Mesendoderm (in vitro differentiated cells): ENCODE results near the gene RNF207.

Source experiments
- DNase-seq: peaks from one replicate; pipeline ENCODE4 v3.0.0; 2013
- H2AK5ac ChIP-seq: 2 replicates; pipeline ENCODE4 v1.6.1; 2013; ENCODE audit warnings: low read length, inconsistent platforms
- H2BK120ac ChIP-seq: 2 replicates; pipeline ENCODE4 v1.6.1; 2013; ENCODE audit warnings: low read depth, mild to moderate bottlenecking, low read length, moderate library complexity, mixed read lengths
- H2BK15ac ChIP-seq: replicated peaks from 2 replicates; pipeline ENCODE4 v1.6.1; 2013; ENCODE audit warnings: low read depth, mild to moderate bottlenecking, moderate library complexity
- H2BK5ac ChIP-seq: 2 replicates; pipeline ENCODE4 v1.6.1; 2013; ENCODE audit warnings: low read length, inconsistent platforms
- H3K18ac ChIP-seq: 2 replicates; pipeline ENCODE4 v1.6.1; 2013; ENCODE audit warnings: mild to moderate bottlenecking, low read length, mixed read lengths
- H3K23ac ChIP-seq: one replicate; pipeline ENCODE4 v1.6.1; 2013; ENCODE audit warnings: low read length
- H3K27ac ChIP-seq: 2 replicates; pipeline ENCODE4 v1.5.1; 2013; ENCODE audit warnings: low read depth, mild to moderate bottlenecking, inconsistent platforms, low read length, moderate library complexity
- H3K27me3 ChIP-seq: 2 replicates; pipeline ENCODE4 v1.6.1; 2013; ENCODE audit warnings: low read length, control low read depth, mild to moderate bottlenecking, inconsistent platforms; ENCODE audit not compliant: insufficient read depth, poor library complexity
- H3K36me3 ChIP-seq: 2 replicates; pipeline ENCODE4 v1.6.1; 2013; ENCODE audit warnings: low read length, inconsistent platforms; ENCODE audit not compliant: control insufficient read depth, insufficient read depth
- H3K4ac ChIP-seq: one replicate; pipeline ENCODE4 v1.6.1; 2013; ENCODE audit warnings: low read depth, mild to moderate bottlenecking, low read length, moderate library complexity
- H3K4me1 ChIP-seq: 2 replicates; pipeline ENCODE4 v1.6.1; 2013; ENCODE audit warnings: low read depth, low read length, inconsistent platforms; ENCODE audit not compliant: control insufficient read depth
- H3K4me2 ChIP-seq: 2 replicates; pipeline ENCODE4 v1.6.1; 2013; ENCODE audit warnings: low read length
- H3K4me3 ChIP-seq: 2 replicates; pipeline ENCODE4 v1.5.1; 2013; ENCODE audit warnings: mild to moderate bottlenecking, low read length
- H3K56ac ChIP-seq: one replicate; pipeline ENCODE4 v1.6.1; 2013; ENCODE audit warnings: low read length
- H3K79me1 ChIP-seq: 2 replicates; pipeline ENCODE4 v1.6.1; 2013; ENCODE audit warnings: low read length, inconsistent platforms
- H3K79me2 ChIP-seq: 2 replicates; pipeline ENCODE4 v1.6.1; 2013; ENCODE audit warnings: mild to moderate bottlenecking, low read length; ENCODE audit not compliant: control insufficient read depth, insufficient read depth
- H3K9ac ChIP-seq: 2 replicates; pipeline ENCODE4 v1.6.1; 2013; ENCODE audit warnings: low read length, inconsistent platforms
- H4K5ac ChIP-seq: one replicate; pipeline ENCODE4 v1.6.1; 2013; ENCODE audit warnings: low read length
- H4K8ac ChIP-seq: one replicate; pipeline ENCODE4 v1.6.1; 2013; ENCODE audit warnings: low read depth, mild to moderate bottlenecking, control low read depth, low read length, moderate library complexity
- WGBS: extraction: QIAGEN DNeasy Blood & Tissue Kit; methylation state at CpG from one replicate; pipeline ENCODE4 v1.1.7; 2013; ENCODE audit warnings: low lambda C conversion rate, missing lambda C conversion rate; ENCODE audit not compliant: insufficient coverage; ENCODE audit errors: extremely low coverage; 5-methylcytosine and 5-hydroxymethylcytosine counted together

Gene RNF207

GRCh38 chr1:6241887-6242740, 36.2 kb downstream of the RNF207 start:
- Histone ChIP-seq H2AK5ac (no peak overlapping the region), H4K5ac (no peak overlapping the region), H3K56ac (peak overlapping the region; percentile 42), H2BK120ac (no peak overlapping the region), H4K8ac (no peak overlapping the region), H3K36me3 (no peaks in the 10 kb centered on the region), H3K9ac (peak overlapping the region; percentile 19), H3K4me2 (no peak overlapping the region), H3K4me3 (no peak overlapping the region), H2BK15ac (no peak overlapping the region), H3K18ac (no peak overlapping the region), H3K4me1 (no peaks in the 10 kb centered on the region), H3K79me2 (no peaks in the 10 kb centered on the region), H3K79me1 (no peaks in the 10 kb centered on the region), H3K27me3 (peaks cover 40% of the 10 kb centered on the region), H3K27ac (no peak overlapping the region), H3K23ac (no peak overlapping the region), H3K4ac (no peak overlapping the region), H2BK5ac (no peak overlapping the region)
- no peak for DNase-seq
- WGBS, result no CpG with 5 or more reads among the region's 99 CpGs

- Histone ChIP-seq H3K56ac (no peak overlapping the region), H4K5ac (no peak overlapping the region), H2AK5ac (no peak overlapping the region), H3K27me3 (peaks cover 40% of the 10 kb centered on the region), H3K9ac (no peak overlapping the region), H3K18ac (no peak overlapping the region), H3K4me2 (no peak overlapping the region), H3K4me3 (no peak overlapping the region), H3K79me1 (no peaks in the 10 kb centered on the region), H3K4ac (no peak overlapping the region), H4K8ac (no peak overlapping the region), H2BK15ac (no peak overlapping the region), H3K23ac (no peak overlapping the region), H3K79me2 (no peaks in the 10 kb centered on the region), H2BK5ac (no peak overlapping the region), H3K4me1 (no peaks in the 10 kb centered on the region), H2BK120ac (no peak overlapping the region), H3K27ac (no peak overlapping the region), H3K36me3 (no peaks in the 10 kb centered on the region)
- no CpG with 5 or more reads among the region's 20 CpGs for WGBS
- DNase-seq, result no peak
These were observed 37.3 kb downstream of the RNF207 start for GRCh38 chr1:6243053-6243834.

GRCh38 chr1:6243993-6244392, 38.1 kb downstream of the RNF207 start, which contains the start of gene HES3:
HES3 (plus strand) TSS chr1:6244179; CDS start chr1:6244366, 187 bp downstream.
- no peak within 1 kb of the TSS for H3K4me2 ChIP-seq
- H2AK5ac ChIP-seq, result no peak within 1 kb of the TSS
- H3K27ac ChIP-seq, result no peak within 1 kb of the TSS
- H2BK5ac ChIP-seq, result no peak within 1 kb of the TSS
- H3K23ac ChIP-seq, result no peak within 1 kb of the TSS
- H3K4me3 ChIP-seq, result no peak within 1 kb of the TSS
- H3K79me2 ChIP-seq, result no peaks in the 10 kb centered on the region
- H3K79me1 ChIP-seq, result no peaks in the 10 kb centered on the region
- H3K9ac ChIP-seq, result no peak within 1 kb of the TSS
- no CpG with 5 or more reads among the region's 16 CpGs for WGBS
- no peak within 1 kb of the TSS for H2BK120ac ChIP-seq
- no peak within 1 kb of the TSS for H4K8ac ChIP-seq
- no peak within 1 kb of the TSS for H3K18ac ChIP-seq
- H3K4ac ChIP-seq, result no peak within 1 kb of the TSS
- DNase-seq, result no peak
- no peaks in the 10 kb centered on the region for H3K36me3 ChIP-seq
- no peak within 1 kb of the TSS for H3K56ac ChIP-seq
- peaks cover 43% of the 10 kb centered on the region for H3K27me3 ChIP-seq
- no peak within 1 kb of the TSS for H4K5ac ChIP-seq
- H3K4me1 ChIP-seq, result no peaks in the 10 kb centered on the region
- H2BK15ac ChIP-seq, result no peak within 1 kb of the TSS

- no CpG with 5 or more reads among the region's 24 CpGs for WGBS
- Histone ChIP-seq H2BK5ac (no peak overlapping the region), H3K56ac (no peak overlapping the region), H3K23ac (no peak overlapping the region), H3K18ac (no peak overlapping the region), H3K9ac (no peak overlapping the region), H3K36me3 (no peaks in the 10 kb centered on the region), H3K4me3 (no peak overlapping the region), H2BK120ac (no peak overlapping the region), H3K4me2 (no peak overlapping the region), H4K8ac (no peak overlapping the region), H3K27me3 (peaks cover 47% of the 10 kb centered on the region), H2BK15ac (no peak overlapping the region), H4K5ac (no peak overlapping the region), H3K4me1 (no peaks in the 10 kb centered on the region), H3K79me1 (no peaks in the 10 kb centered on the region), H3K79me2 (no peaks in the 10 kb centered on the region), H3K4ac (no peak overlapping the region), H3K27ac (no peak overlapping the region), H2AK5ac (no peak overlapping the region)
- no peak for DNase-seq
These were observed 38.6 kb downstream of the RNF207 start for GRCh38 chr1:6244401-6245049.

GRCh38 chr1:6245086-6245868, 39.4 kb downstream of the RNF207 start:
- no peak overlapping the region for H3K18ac ChIP-seq
- H3K4me3 ChIP-seq, result no peak overlapping the region
- H3K23ac ChIP-seq, result no peak overlapping the region
- H2BK5ac ChIP-seq, result no peak overlapping the region
- H2AK5ac ChIP-seq, result no peak overlapping the region
- peak overlapping the region; percentile 21 for H3K4me2 ChIP-seq
- no CpG with 5 or more reads among the region's 79 CpGs for WGBS
- no peaks in the 10 kb centered on the region for H3K36me3 ChIP-seq
- H3K56ac ChIP-seq, result no peak overlapping the region
- DNase-seq, result peak; percentile 93
- no peaks in the 10 kb centered on the region for H3K79me2 ChIP-seq
- no peak overlapping the region for H3K9ac ChIP-seq
- H3K4ac ChIP-seq, result no peak overlapping the region
- H4K5ac ChIP-seq, result no peak overlapping the region
- no peak overlapping the region for H4K8ac ChIP-seq
- no peaks in the 10 kb centered on the region for H3K79me1 ChIP-seq
- no peaks in the 10 kb centered on the region for H3K4me1 ChIP-seq
- H2BK15ac ChIP-seq, result no peak overlapping the region
- no peak overlapping the region for H3K27ac ChIP-seq
- H2BK120ac ChIP-seq, result no peak overlapping the region
- H3K27me3 ChIP-seq, result peaks cover 54% of the 10 kb centered on the region
